Measurements from ENCODE around the gene HTT.

Gene HTT

DNA sequence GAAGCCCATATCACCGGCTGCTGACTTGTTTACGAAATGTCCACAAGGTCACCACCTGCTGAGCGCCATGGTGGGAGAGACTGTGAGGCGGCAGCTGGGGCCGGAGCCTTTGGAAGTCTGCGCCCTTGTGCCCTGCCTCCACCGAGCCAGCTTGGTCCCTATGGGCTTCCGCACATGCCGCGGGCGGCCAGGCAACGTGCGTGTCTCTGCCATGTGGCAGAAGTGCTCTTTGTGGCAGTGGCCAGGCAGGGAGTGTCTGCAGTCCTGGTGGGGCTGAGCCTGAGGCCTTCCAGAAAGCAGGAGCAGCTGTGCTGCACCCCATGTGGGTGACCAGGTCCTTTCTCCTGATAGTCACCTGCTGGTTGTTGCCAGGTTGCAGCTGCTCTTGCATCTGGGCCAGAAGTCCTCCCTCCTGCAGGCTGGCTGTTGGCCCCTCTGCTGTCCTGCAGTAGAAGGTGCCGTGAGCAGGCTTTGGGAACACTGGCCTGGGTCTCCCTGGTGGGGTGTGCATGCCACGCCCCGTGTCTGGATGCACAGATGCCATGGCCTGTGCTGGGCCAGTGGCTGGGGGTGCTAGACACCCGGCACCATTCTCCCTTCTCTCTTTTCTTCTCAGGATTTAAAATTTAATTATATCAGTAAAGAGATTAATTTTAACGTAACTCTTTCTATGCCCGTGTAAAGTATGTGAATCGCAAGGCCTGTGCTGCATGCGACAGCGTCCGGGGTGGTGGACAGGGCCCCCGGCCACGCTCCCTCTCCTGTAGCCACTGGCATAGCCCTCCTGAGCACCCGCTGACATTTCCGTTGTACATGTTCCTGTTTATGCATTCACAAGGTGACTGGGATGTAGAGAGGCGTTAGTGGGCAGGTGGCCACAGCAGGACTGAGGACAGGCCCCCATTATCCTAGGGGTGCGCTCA, 165.8 kb downstream of the HTT start:
- no peak for DNase-seq
- TF ChIP-seq POLR2A (IDR thresholded peaks at IDR 0.05; ENCODE audit: low read length) (no peak), GATA1 (IDR thresholded peaks at IDR 0.05; ENCODE audit: low read depth, low read length) (no peak)

GRCh38 chr4:3240936-3241522, 166.5 kb downstream of the HTT start:
- no peak for DNase-seq
- TF ChIP-seq POLR2A (IDR thresholded peaks at IDR 0.05; ENCODE audit: low read length), result no peak
- TF ChIP-seq GATA1 (IDR thresholded peaks at IDR 0.05; ENCODE audit: low read depth, low read length), result no peak

GRCh38 chr4:3241898-3242524, 167.5 kb downstream of the HTT start:
- DNase-seq, result no peak
- TF ChIP-seq POLR2A (IDR thresholded peaks at IDR 0.05; ENCODE audit: low read length), result no peak
- TF ChIP-seq GATA1 (IDR thresholded peaks at IDR 0.05; ENCODE audit: low read depth, low read length), result no peak

DNA sequence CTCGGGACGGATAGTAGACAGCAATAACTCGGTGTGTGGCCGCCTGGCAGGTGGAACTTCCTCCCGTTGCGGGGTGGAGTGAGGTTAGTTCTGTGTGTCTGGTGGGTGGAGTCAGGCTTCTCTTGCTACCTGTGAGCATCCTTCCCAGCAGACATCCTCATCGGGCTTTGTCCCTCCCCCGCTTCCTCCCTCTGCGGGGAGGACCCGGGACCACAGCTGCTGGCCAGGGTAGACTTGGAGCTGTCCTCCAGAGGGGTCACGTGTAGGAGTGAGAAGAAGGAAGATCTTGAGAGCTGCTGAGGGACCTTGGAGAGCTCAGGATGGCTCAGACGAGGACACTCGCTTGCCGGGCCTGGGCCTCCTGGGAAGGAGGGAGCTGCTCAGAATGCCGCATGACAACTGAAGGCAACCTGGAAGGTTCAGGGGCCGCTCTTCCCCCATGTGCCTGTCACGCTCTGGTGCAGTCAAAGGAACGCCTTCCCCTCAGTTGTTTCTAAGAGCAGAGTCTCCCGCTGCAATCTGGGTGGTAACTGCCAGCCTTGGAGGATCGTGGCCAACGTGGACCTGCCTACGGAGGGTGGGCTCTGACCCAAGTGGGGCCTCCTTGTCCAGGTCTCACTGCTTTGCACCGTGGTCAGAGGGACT, 168.8 kb downstream of the HTT start:
- TF ChIP-seq GATA1 (IDR thresholded peaks at IDR 0.05; ENCODE audit: low read depth, low read length) (no peak), POLR2A (IDR thresholded peaks at IDR 0.05; ENCODE audit: low read length) (no peak)
- no peak for DNase-seq

GRCh38 chr4:3244002-3244401, 169.5 kb downstream of the HTT start:
- no peak for TF ChIP-seq GATA1 (IDR thresholded peaks at IDR 0.05; ENCODE audit: low read depth, low read length)
- TF ChIP-seq POLR2A (IDR thresholded peaks at IDR 0.05; ENCODE audit: low read length), result no peak

GRCh38 chr4:3244747-3245146, 170.3 kb downstream of the HTT start:
- TF ChIP-seq POLR2A (IDR thresholded peaks at IDR 0.05; ENCODE audit: low read length) (no peak), GATA1 (IDR thresholded peaks at IDR 0.05; ENCODE audit: low read depth, low read length) (no peak)
- DNase-seq, result no peak

More at GRCh38 chr4:3244002-3244401, 169.5 kb downstream of the HTT start:
- DNase-seq, result no peak

GRCh38 chr4:3245676-3246075, 171.2 kb downstream of the HTT start:
- TF ChIP-seq POLR2A (IDR thresholded peaks at IDR 0.05; ENCODE audit: low read length), result no peak
- no peak for TF ChIP-seq GATA1 (IDR thresholded peaks at IDR 0.05; ENCODE audit: low read depth, low read length)
- DNase-seq, result no peak

DNA sequence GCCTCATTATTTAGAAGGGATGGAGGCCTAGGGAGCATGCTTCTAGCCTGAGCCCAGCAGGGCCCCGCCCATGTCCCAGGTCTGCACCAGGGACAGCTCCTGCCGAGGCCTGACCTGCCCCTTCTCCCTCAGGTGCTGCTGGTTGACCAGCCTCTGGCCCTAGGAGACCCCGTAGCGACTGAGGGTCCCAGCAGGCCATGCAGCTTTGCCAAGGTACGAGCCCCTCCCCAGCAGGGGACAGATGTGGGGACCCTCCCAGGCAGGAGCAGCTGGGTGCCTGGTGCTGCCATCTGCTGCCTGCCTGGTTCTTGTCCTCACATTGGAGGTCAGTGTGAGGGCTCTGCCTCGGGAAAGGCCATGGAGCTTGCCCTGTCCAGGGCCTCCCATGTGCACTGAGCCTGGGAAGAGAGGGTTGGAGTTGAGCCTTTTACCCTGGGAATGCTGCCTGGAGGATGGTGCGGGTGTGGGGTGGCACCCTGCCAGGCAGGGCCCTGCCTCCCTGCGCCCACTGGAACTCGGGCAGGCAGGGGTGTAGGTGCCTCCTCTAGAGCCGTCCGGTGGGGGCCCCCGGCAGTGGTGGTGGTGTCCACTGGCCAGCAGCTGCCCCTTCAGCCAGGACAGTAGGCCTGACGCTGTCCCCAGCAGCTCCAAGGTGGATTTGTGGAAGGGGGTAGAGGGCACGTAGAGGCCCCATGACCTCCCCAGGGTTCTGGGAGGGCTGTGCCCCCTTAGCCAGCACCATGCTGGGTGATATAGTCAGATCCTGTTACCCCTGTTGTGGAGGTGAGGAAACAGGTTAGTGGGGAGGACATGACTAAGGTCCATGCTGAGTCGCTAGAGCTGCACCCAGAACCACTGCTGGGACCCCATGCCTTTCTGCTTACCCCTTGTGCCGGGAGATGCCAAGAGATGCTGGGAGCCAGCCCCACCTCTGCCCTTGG, 172.2 kb downstream of the HTT start:
- DNase-seq, result no peak
- TF ChIP-seq POLR2A (IDR thresholded peaks at IDR 0.05; ENCODE audit: low read length) (no peak), GATA1 (IDR thresholded peaks at IDR 0.05; ENCODE audit: low read depth, low read length) (no peak)

- DNase-seq, result no peak
- no peak for TF ChIP-seq POLR2A (IDR thresholded peaks at IDR 0.05; ENCODE audit: low read length)
- TF ChIP-seq GATA1 (IDR thresholded peaks at IDR 0.05; ENCODE audit: low read depth, low read length), result no peak
Observed at GRCh38 chr4:3247399-3248177, 173.1 kb downstream of the HTT start.

GRCh38 chr4:3248178-3248480, 173.6 kb downstream of the HTT start:
- no peak for TF ChIP-seq GATA1 (IDR thresholded peaks at IDR 0.05; ENCODE audit: low read depth, low read length)
- TF ChIP-seq POLR2A (IDR thresholded peaks at IDR 0.05; ENCODE audit: low read length), result no peak
- no peak for DNase-seq

DNA sequence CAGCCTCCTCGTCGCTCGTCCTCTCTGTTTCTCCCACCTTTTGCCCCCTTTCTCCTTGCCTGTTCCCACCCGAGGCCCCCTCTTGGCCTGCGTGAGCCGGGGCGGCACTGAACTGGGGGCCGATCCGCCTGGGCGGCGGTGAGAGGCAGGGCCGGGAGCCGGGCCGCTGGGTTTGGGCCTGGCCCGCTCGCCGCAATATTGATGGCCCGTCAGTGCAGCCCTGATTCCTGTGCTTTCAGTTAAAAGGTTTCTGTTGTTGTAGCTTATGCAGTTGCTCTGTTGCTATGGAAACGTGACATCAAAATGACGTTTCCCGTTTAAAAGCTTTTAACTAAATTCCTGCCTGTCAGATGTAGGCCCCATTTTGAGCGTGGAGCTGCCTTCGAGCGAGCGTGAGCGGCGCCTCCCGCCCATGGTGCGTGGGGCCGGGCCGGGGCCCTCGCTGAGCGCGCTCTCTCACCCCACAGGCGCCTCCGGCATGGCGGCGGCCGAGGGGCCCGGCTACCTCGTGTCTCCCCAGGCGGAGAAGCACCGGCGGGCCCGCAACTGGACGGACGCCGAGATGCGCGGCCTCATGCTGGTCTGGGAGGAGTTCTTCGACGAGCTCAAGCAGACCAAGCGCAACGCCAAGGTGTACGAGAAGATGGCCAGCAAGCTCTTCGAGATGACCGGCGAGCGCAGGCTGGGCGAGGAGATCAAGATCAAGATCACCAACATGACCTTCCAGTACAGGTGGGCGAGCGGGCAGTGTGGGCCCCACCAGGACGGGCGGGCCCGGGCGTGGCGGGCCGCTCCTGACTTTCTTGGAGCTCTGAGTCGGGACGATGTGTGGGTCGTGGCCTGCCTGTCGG, 174.6 kb downstream of the HTT start, which contains the start of gene MSANTD1:
Gene MSANTD1 (plus strand): TSS at position 349 of the 851 bp plus-strand sequence. CDS start 64 bp downstream, at position 413.
- TF ChIP-seq POLR2A (IDR thresholded peaks at IDR 0.05; ENCODE audit: low read length) (no peak), GATA1 (IDR thresholded peaks at IDR 0.05; ENCODE audit: low read depth, low read length) (no peak)

More for the DNA sequence above, 174.6 kb downstream of the HTT start, which contains the start of gene MSANTD1:
- no peak for DNase-seq
